ENCODE data around the gene FKBP3.
"Not testable (repeated sequence)": the region's sequence is repeated elsewhere in the genome, so short reads cannot be mapped to it uniquely, and the experiment has no call there.

FKBP3 gene

GRCh38 chr14:45112896-45113781 lies 21.1 kb downstream of the FKBP3 start:
- no peak for DNase-seq

GRCh38 chr14:45104561-45104960 lies 29.7 kb downstream of the FKBP3 start:
- DNase-seq, result no peak

DNA sequence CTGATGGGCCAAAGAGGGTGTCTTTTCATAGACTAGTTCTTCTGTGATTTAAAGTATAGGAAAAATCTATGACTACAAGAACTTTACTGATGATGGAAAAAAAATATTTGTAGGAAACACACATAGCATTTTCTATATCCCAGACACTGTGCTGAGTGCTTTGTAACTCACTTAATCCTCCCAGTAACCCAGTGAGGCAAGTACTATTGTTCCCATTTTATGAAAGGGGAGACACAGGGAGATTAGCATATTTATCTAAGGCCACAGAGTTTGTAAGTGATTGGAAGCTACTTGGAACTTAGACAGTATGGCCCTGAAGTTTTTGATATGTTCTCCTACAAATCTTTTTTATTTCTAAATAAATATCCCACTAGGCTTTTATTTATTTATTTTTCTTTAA lies 30.5 kb downstream of the FKBP3 start:
- no peak for DNase-seq

- DNase-seq, result no peak
Observed at GRCh38 chr14:45096218-45096617, 38.1 kb downstream of the FKBP3 start.

- DNase-seq, result no peak
Observed at GRCh38 chr14:45095143-45095542, 39.1 kb downstream of the FKBP3 start.

- no peak for DNase-seq
Observed at GRCh38 chr14:45094275-45094674, 40.0 kb downstream of the FKBP3 start.

DNA sequence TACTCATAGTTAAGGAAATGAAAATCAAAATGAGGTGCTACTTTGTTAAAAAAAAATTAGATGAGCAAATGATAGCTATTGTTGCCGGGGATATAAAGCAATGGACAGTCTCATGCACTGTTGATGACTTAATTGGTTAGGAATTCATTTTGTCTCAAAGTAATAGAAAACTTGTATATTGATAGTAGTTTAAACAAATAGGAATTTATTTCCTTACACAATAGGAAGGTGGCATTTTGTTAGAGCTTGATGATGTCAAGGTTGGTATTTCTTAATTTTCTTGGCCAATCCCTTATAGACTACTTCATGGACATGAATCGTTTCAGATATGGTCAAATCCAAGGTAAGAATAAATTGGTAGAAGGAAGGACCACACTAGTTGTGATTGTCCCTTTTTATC lies 42.6 kb downstream of the FKBP3 start:
- no peak for DNase-seq

DNA sequence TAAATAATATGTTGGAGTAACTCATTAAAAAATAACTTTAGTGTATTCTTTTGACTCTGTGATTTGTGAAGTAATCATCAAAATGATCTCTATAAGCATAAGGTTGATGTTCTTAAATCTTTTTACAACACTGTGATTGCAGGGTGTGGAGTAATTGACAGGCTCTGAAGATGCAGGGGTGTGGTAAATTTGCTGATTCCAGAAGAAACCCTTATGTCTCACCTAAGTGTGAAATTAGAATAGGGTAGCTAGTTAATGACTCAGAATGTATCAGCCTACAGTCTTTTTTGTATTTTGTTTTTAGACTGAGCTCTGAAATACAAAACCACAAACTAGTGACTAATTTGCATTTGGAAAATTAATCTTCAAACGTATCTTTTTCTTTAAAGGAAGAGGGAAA lies 44.5 kb downstream of the FKBP3 start:
- DNase-seq, result peak; percentile 23

GRCh38 chr14:45084946-45085346 lies 49.3 kb downstream of the FKBP3 start:
- DNase-seq, result no peak

GRCh38 chr14:45083976-45084722 lies 50.1 kb downstream of the FKBP3 start, which contains the start of gene PRPF39:
Gene PRPF39 (plus strand): TSS chr14:45084116. CDS start chr14:45095240, 11,124 bp downstream.
- peak; percentile 86 for DNase-seq

DNA sequence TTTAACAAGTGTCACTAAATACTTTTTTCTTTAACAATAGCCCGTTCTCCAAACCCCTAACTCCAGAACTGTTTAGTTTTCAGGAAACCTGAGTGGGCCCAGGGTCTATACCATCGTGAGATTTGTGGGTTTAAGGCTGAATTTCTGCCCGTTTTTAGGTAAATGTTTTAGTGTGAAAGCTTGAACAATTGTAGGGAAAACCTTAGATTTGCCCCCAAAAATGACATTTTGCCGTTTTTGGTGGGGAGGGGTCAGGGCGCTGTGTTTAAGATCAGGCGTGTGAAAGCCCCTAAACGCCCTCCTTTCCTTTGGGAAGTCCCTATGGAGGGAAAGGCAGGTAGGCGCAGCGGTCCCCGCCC lies 50.7 kb downstream of the FKBP3 start:
- DNase-seq, result no peak

DNA sequence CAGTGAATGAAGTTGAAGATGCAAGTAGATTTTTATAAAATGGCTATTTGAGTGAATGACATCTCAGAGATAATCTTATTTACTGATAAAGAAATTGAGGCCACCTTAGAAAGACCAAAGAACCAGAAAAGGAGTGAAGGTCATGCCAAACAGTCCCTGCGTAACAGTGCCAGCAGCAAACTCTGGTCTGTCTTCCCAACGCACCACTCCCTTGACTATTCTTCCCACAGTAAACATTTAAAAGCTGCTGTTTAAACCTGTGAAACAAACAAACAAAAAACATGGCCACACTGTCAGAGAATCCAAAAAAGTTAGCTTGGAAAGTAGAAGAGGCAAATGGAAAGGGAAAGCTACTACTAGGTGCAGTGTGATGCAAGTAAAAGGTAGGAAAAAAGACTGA lies 51.9 kb downstream of the FKBP3 start:
- DNase-seq, result no peak

GRCh38 chr14:45081096-45081495 lies 53.2 kb downstream of the FKBP3 start:
- DNase-seq, result not testable (repeated sequence)

GRCh38 chr14:45080416-45080968 lies 53.8 kb downstream of the FKBP3 start:
- not testable (repeated sequence) for DNase-seq

GRCh38 chr14:45078323-45078722 lies 56.0 kb downstream of the FKBP3 start:
- no peak for DNase-seq

DNA sequence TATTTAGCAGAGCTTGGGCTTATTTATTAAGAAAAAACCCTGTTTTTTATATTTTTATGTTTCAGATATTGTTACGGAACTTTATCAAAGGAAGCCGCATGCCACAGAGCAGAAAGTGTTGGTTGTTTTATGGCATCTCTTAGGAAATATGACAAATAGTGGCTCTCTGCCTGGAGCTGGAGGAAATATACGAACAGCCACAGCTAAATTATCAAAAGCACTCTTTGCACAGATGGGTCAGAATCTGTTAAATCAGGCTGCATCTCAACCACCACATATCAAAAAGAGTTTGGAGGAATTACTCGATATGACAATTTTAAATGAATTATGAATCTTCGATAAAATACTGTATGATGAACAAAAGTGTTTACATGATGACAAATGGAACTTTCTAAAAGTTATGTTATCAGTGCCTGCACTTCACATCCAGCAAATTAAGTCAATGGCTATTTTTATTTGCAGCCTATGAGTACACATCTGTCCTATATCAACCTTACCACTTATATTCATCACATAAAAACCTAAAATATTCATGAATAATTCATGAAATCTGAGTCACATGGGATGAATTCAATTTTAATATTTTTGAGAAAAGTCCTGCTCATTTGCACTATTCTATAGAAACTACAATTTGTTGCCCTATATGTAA lies 60.9 kb downstream of the FKBP3 start:
- no peak for DNase-seq

DNA sequence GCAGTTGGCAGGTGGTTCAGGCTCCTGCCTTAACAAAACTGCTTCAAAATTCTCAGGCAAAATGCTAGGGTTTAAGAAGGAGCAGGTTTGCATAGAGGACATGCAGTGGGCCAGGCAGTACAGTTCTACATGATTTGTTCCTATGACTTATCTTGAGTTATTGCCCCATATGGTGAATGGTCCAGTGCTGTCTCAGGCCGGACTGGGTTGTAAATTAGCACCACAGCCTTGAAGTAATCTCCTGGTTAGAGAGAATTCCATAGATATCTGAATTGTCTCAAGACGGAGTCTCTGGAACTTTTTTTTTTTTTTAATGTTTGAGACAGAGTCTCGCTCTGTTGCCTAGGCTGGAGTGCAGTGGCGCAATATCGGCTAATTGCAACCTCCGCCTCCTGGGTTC lies 62.2 kb downstream of the FKBP3 start:
- DNase-seq, result no peak

DNA sequence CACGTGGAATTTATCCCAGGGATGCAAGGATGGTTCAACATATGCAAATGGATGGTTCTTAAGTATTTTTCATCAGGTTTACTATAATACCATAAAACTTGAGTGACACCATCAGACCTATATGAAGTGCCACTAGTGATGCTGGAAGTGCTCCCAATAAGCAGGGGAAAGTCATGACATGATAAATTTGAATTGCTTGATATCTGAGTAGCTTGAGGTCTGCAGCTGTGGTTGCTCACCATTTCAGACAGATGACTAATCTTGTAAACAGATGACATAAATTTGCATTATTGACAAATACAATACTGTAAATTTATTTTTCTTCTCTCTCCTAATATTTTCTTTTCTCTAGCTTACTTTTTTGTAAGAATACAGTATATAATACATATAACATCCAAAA lies 64.1 kb downstream of the FKBP3 start:
- no peak for DNase-seq

- DNase-seq, result no peak
Observed at GRCh38 chr14:45068396-45068795, 65.9 kb downstream of the FKBP3 start.

GRCh38 chr14:45066667-45067066 lies 67.6 kb downstream of the FKBP3 start:
- DNase-seq, result no peak

GRCh38 chr14:45065956-45066355 lies 68.3 kb downstream of the FKBP3 start:
- no peak for DNase-seq

Data from NCI-H226 (cell line).